ENCODE measurements around the gene ZNF324B. TPM values are rescaled to one million over a fixed set of nuclear protein-coding genes. Genes with fewer than 3 reads are reported as not detected.
"Not testable (repeated sequence)": the region's sequence is repeated elsewhere in the genome, so short reads cannot be mapped to it uniquely, and the experiment has no call there.

The ZNF324B gene
- total RNA-seq (2014; rRNA removed; shearing (Covaris generic)): 9.9 and 12.1 TPM in 2 replicates

GRCh38 chr19:58451358-58452101 lies at the start of gene ZNF324B:
Gene ZNF324B (plus strand): TSS chr19:58451622. CDS start chr19:58453702, 2,080 bp downstream.
- peak; percentile 97 for DNase-seq (ENCODE audit: low spot score)

- DNase-seq (ENCODE audit: low spot score): no peak
Observed at GRCh38 chr19:58401840-58402421, 49.5 kb upstream of the ZNF324B start.

- not testable (repeated sequence) for DNase-seq (ENCODE audit: low spot score)
Observed at GRCh38 chr19:58403920-58404478, 47.4 kb upstream of the ZNF324B start.

GRCh38 chr19:58406818-58407657 lies 44.4 kb upstream of the ZNF324B start:
- DNase-seq (ENCODE audit: low spot score): no peak

GRCh38 chr19:58407658-58408151 lies 43.7 kb upstream of the ZNF324B start:
- no peak for DNase-seq (ENCODE audit: low spot score)

GRCh38 chr19:58408152-58409009 lies 43.0 kb upstream of the ZNF324B start, which contains the start of gene ZNF584:
Gene ZNF584 (plus strand): TSS chr19:58408649. CDS start chr19:58409148, 499 bp downstream.
- peak; percentile 91 for DNase-seq (ENCODE audit: low spot score)

- peak; percentile 47 for DNase-seq (ENCODE audit: low spot score)
Observed at GRCh38 chr19:58409010-58409790, 42.2 kb upstream of the ZNF324B start.

- no peak for DNase-seq (ENCODE audit: low spot score)
Observed at GRCh38 chr19:58416604-58417003, 34.8 kb upstream of the ZNF324B start.

- DNase-seq (ENCODE audit: low spot score): no peak
Observed at GRCh38 chr19:58417071-58417470, 34.4 kb upstream of the ZNF324B start.

GRCh38 chr19:58428617-58429016 lies 22.8 kb upstream of the ZNF324B start:
- DNase-seq (ENCODE audit: low spot score): no peak

GRCh38 chr19:58429745-58430144 lies 21.7 kb upstream of the ZNF324B start:
- DNase-seq (ENCODE audit: low spot score): no peak

- DNase-seq (ENCODE audit: low spot score): no peak
Observed at GRCh38 chr19:58434217-58434616, 17.2 kb upstream of the ZNF324B start.

- peak; percentile 75 for DNase-seq (ENCODE audit: low spot score)
Observed at GRCh38 chr19:58439576-58440554, 11.6 kb upstream of the ZNF324B start, which contains the start of gene ZNF132. Gene ZNF132 (minus strand): TSS chr19:58440153. CDS start chr19:58439821, 332 bp downstream.

- DNase-seq (ENCODE audit: low spot score): no peak
Observed at GRCh38 chr19:58440556-58440955, 10.9 kb upstream of the ZNF324B start.

GRCh38 chr19:58442986-58443385 lies 8.4 kb upstream of the ZNF324B start:
- not testable (repeated sequence) for DNase-seq (ENCODE audit: low spot score)

GRCh38 chr19:58448860-58449259 lies 2.6 kb upstream of the ZNF324B start:
- DNase-seq (ENCODE audit: low spot score): not testable (repeated sequence)

- DNase-seq (ENCODE audit: low spot score): not testable (repeated sequence)
Observed at GRCh38 chr19:58449980-58450379, 1.4 kb upstream of the ZNF324B start.

GRCh38 chr19:58450856-58451357 lies 515 bp upstream of the ZNF324B start:
- DNase-seq (ENCODE audit: low spot score): no peak
